Ectodermal cell (in vitro differentiated cells): ENCODE measurements around the gene CLCA4.
"Not testable (repeated sequence)": the region's sequence is repeated elsewhere in the genome, so short reads cannot be mapped to it uniquely, and the experiment has no call there.

ENCODE experiments used
- H3K27ac ChIP-seq: 2 replicates; pipeline ENCODE4 v1.7.0; 2013; ENCODE audit warnings: mild to moderate bottlenecking, low read depth, low read length; ENCODE audit not compliant: insufficient read depth, poor library complexity, severe bottlenecking
- H3K27me3 ChIP-seq: 2 replicates; pipeline ENCODE4 v1.7.0; 2013; ENCODE audit warnings: mild to moderate bottlenecking, low read length; ENCODE audit not compliant: insufficient read depth, control insufficient read depth, poor library complexity, severe bottlenecking
- H3K36me3 ChIP-seq: one replicate; pipeline ENCODE4 v1.7.0; 2013; ENCODE audit warnings: low read length; ENCODE audit not compliant: control insufficient read depth, insufficient read depth
- H3K4me1 ChIP-seq: one replicate; pipeline ENCODE4 v1.7.0; 2013; ENCODE audit warnings: low read length; ENCODE audit not compliant: control insufficient read depth, insufficient read depth
- H3K4me3 ChIP-seq: 2 replicates; pipeline ENCODE4 v1.7.0; 2013; ENCODE audit warnings: low read depth, low read length, control low read depth; ENCODE audit not compliant: insufficient read depth
- H3K9me3 ChIP-seq: 2 replicates; pipeline ENCODE4 v1.7.0; 2013; ENCODE audit warnings: mild to moderate bottlenecking, low read length, moderate library complexity; ENCODE audit not compliant: control insufficient read depth
- WGBS, 2 experiments: methylation state at CpG; one replicate each; pipeline ENCODE4 v1.1.7; 2013; ENCODE audit warnings: missing lambda C conversion rate in 2 of 2; 5-methylcytosine and 5-hydroxymethylcytosine counted together

CLCA4 gene

GRCh38 chr1:86596741-86597290, 49.9 kb downstream of the CLCA4 start:
- 95 to 96% methylated on average over 3 of the region's 3 CpGs for WGBS, 2 experiments
- H3K27me3 ChIP-seq = no peaks in the 10 kb centered on the region
- no peaks in the 10 kb centered on the region for H3K36me3 ChIP-seq
- no peak overlapping the region for H3K4me3 ChIP-seq
- H3K27ac ChIP-seq = no peak overlapping the region
- no peaks in the 10 kb centered on the region for H3K9me3 ChIP-seq
- no peaks in the 10 kb centered on the region for H3K4me1 ChIP-seq

GRCh38 chr1:86606080-86606479, 59.2 kb downstream of the CLCA4 start:
- not testable (repeated sequence) for H3K9me3 ChIP-seq, H3K36me3 ChIP-seq, H3K27me3 ChIP-seq, H3K27ac ChIP-seq, H3K4me3 ChIP-seq, H3K4me1 ChIP-seq
- WGBS, 2 experiments = 80% methylated on average over 1 of the region's 2 CpGs; no CpG with 5 or more reads in 1 of the 2 experiments

GRCh38 chr1:86616433-86616832, 69.6 kb downstream of the CLCA4 start:
- no peaks in the 10 kb centered on the region for H3K27me3 ChIP-seq
- H3K4me1 ChIP-seq = no peaks in the 10 kb centered on the region
- no peaks in the 10 kb centered on the region for H3K36me3 ChIP-seq
- no CpG with 5 or more reads among the region's 1 CpG for WGBS, 2 experiments
- no peak overlapping the region for H3K4me3 ChIP-seq
- no peaks in the 10 kb centered on the region for H3K9me3 ChIP-seq
- no peak overlapping the region for H3K27ac ChIP-seq

GRCh38 chr1:86616871-86617270, 70.0 kb downstream of the CLCA4 start:
- Histone ChIP-seq H3K27ac (no peak overlapping the region), H3K36me3 (no peaks in the 10 kb centered on the region), H3K4me3 (no peak overlapping the region), H3K9me3 (no peaks in the 10 kb centered on the region), H3K27me3 (no peaks in the 10 kb centered on the region), H3K4me1 (no peaks in the 10 kb centered on the region)
- 85 to 91% methylated on average over 1 of the region's 1 CpG for WGBS, 2 experiments

GRCh38 chr1:86618358-86618757, 71.5 kb downstream of the CLCA4 start:
- Histone ChIP-seq H3K36me3 (no peaks in the 10 kb centered on the region), H3K9me3 (no peaks in the 10 kb centered on the region), H3K4me1 (no peaks in the 10 kb centered on the region), H3K27me3 (no peaks in the 10 kb centered on the region), H3K4me3 (no peak overlapping the region), H3K27ac (no peak overlapping the region)

GRCh38 chr1:86619313-86619712, 72.4 kb downstream of the CLCA4 start:
- no peak overlapping the region for H3K27ac ChIP-seq
- H3K4me3 ChIP-seq = no peak overlapping the region
- no peaks in the 10 kb centered on the region for H3K4me1 ChIP-seq
- H3K9me3 ChIP-seq = no peaks in the 10 kb centered on the region
- no peaks in the 10 kb centered on the region for H3K36me3 ChIP-seq
- no peaks in the 10 kb centered on the region for H3K27me3 ChIP-seq
- WGBS, 2 experiments = 87 to 91% methylated on average over 4 of the region's 4 CpGs

GRCh38 chr1:86621286-86621685, 74.4 kb downstream of the CLCA4 start:
- Histone ChIP-seq H3K27ac (no peak overlapping the region), H3K36me3 (no peaks in the 10 kb centered on the region), H3K4me3 (no peak overlapping the region), H3K9me3 (no peaks in the 10 kb centered on the region), H3K27me3 (no peaks in the 10 kb centered on the region), H3K4me1 (no peaks in the 10 kb centered on the region)
- WGBS, 2 experiments = 75 to 93% methylated on average over 1 of the region's 1 CpG
